Measurements from ENCODE around the gene TAS2R38.

- no peak for TF ChIP-seq EZH2 (IDR thresholded peaks at IDR 0.05)
- TF ChIP-seq, protein P1, sequence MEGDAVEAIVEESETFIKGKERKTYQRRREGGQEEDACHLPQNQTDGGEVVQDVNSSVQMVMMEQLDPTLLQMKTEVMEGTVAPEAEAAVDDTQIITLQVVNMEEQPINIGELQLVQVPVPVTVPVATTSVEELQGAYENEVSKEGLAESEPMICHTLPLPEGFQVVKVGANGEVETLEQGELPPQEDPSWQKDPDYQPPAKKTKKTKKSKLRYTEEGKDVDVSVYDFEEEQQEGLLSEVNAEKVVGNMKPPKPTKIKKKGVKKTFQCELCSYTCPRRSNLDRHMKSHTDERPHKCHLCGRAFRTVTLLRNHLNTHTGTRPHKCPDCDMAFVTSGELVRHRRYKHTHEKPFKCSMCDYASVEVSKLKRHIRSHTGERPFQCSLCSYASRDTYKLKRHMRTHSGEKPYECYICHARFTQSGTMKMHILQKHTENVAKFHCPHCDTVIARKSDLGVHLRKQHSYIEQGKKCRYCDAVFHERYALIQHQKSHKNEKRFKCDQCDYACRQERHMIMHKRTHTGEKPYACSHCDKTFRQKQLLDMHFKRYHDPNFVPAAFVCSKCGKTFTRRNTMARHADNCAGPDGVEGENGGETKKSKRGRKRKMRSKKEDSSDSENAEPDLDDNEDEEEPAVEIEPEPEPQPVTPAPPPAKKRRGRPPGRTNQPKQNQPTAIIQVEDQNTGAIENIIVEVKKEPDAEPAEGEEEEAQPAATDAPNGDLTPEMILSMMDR (IDR thresholded peaks at IDR 0.05 in 2 of 3, conservative IDR thresholded peaks at IDR 0.05 in 1 of 3; ENCODE audit: borderline replicate concordance in 1 of 3, insufficient read depth in 1 of 3, low read depth in 2 of 3, low read length in 2 of 3) = no peak
- TF ChIP-seq POLR2AphosphoS5 (IDR thresholded peaks at IDR 0.05; ENCODE audit: low read depth, low read length) = no peak
- TF ChIP-seq FOSL1 (IDR thresholded peaks at IDR 0.05; ENCODE audit: low read depth) = no peak
- TF ChIP-seq CBX3 (IDR thresholded peaks at IDR 0.05; ENCODE audit: low read depth) = no peak
- no peak for TF ChIP-seq POLR2A (IDR thresholded peaks at IDR 0.05; ENCODE audit: borderline replicate concordance, extremely low read depth, insufficient read depth, insufficient read length)
- no peak for TF ChIP-seq MAX (IDR thresholded peaks at IDR 0.05)
These were observed 4.8 kb upstream of the TAS2R38 start for GRCh38 chr7:141978351-141978750.

Data from HCT116 (cell line).